SH-SY5Y (cell line): ENCODE results near the gene NMNAT1.

ENCODE experiments used
- GATA2 ChIP-seq: IDR thresholded peaks from 2 replicates; pipeline ENCODE4 v1.6.1; 2011; ENCODE audit warnings: mild to moderate bottlenecking, low read depth, low read length
- GATA3 ChIP-seq: IDR thresholded peaks from 2 replicates; pipeline ENCODE4 v1.6.1; 2011; ENCODE audit warnings: low read depth, mild to moderate bottlenecking, low read length, moderate library complexity

- TF ChIP-seq GATA3, result no peak
- no peak for TF ChIP-seq GATA2
Measured at GRCh38 chr1:10014016-10014415, 70.7 kb downstream of the NMNAT1 start.
